ENCODE data around the gene FHAD1. TPM values are rescaled to one million over a fixed set of nuclear protein-coding genes. Genes with fewer than 3 reads are reported as not detected.

The FHAD1 gene
- total and polyA plus RNA-seq, 2 donors (not counting 1 experiment from before 2014, with no cell fraction given) = not detected

GRCh38 chr1:15445390-15446122, 198.5 kb downstream of the FHAD1 start:
- intact Hi-C loops (cut with micrococcal nuclease) = no loop called here
- Histone ChIP-seq H3K27ac (ENCODE audit: low read length in 2 of 2) (no peak overlapping the region), H3K9ac (ENCODE audit: low read length) (no peak overlapping the region), H3K4me1 (ENCODE audit: control insufficient read depth in 2 of 2, insufficient read depth in 2 of 2, low read length in 2 of 2) (no peaks in the 10 kb centered on the region), H3K9me3 (ENCODE audit: control extremely low read depth in 1 of 3, control insufficient read depth in 2 of 3, insufficient read depth in 1 of 3, low read length in 2 of 3) (peaks cover 0 to 3% (median 0%) of the 10 kb centered on the region in 3 donors), H3K4me2 (replicated peaks; ENCODE audit: low read depth, low read length, poor library complexity, severe bottlenecking) (no peak overlapping the region), H3K79me2 (ENCODE audit: control insufficient read depth, insufficient read depth, low read length) (no peaks in the 10 kb centered on the region), H4K20me1 (ENCODE audit: control insufficient read depth, insufficient read depth, low read length, poor library complexity, severe bottlenecking) (no peaks in the 10 kb centered on the region), H3K4me3 (ENCODE audit: control extremely low read depth in 1 of 5, extremely low read depth in 1 of 5, insufficient read depth in 1 of 5, low read depth in 2 of 5, low read length in 4 of 5) (no peak overlapping the region), H3K27me3 (replicated peaks in 1 of 4; ENCODE audit: control extremely low read depth in 1 of 4, control insufficient read depth in 3 of 4, insufficient read depth in 4 of 4, low read length in 3 of 4) (peaks cover 0 to 16% (median 4%) of the 10 kb centered on the region in 4 experiments), H2AFZ (ENCODE audit: insufficient read depth, low read depth, low read length, poor library complexity, severe bottlenecking) (no peak overlapping the region), H3K36me3 (replicated peaks in 1 of 2; ENCODE audit: control extremely low read depth in 1 of 2, control insufficient read depth in 1 of 2, extremely low read depth in 1 of 2, insufficient read depth in 2 of 2, low read length in 1 of 2) (no peaks in the 10 kb centered on the region)
- DNase-seq (no peak), ATAC-seq (ENCODE audit: low read depth) (no peak)
- no peak overlapping the region for H3K4me3 Mint-ChIP-seq
- 55% methylated on average over 14 of the region's 14 CpGs for WGBS (ENCODE audit: insufficient coverage)
- no peak for TF ChIP-seq EZH2 (IDR thresholded peaks at IDR 0.05; ENCODE audit: borderline replicate concordance, insufficient read depth, low read depth, low read length, poor library complexity, severe bottlenecking)
- TF ChIP-seq CTCF (IDR thresholded peaks at IDR 0.05) = no peak
- ChIA-PET POLR2A (no interaction called here), CTCF (interaction anchor here (0.7 kb wide), 1 partner anchor 9 kb away, joined by 3 read pairs; no protein-coding TSS in a partner anchor)
- H3K27ac Mint-ChIP-seq = no peak overlapping the region
- H3K4me1 Mint-ChIP-seq = no peaks in the 10 kb centered on the region
- no peaks in the 10 kb centered on the region for H3K9me3 Mint-ChIP-seq (ENCODE audit: insufficient read depth)
- H3K27me3 Mint-ChIP-seq = peaks cover 25% of the 10 kb centered on the region

- CTCF ChIA-PET = no interaction called here
- no peak overlapping the region for H3K4me2 ChIP-seq (replicated peaks; ENCODE audit: low read depth, low read length, poor library complexity, severe bottlenecking)
- H3K9me3 ChIP-seq (ENCODE audit: control extremely low read depth in 1 of 3, control insufficient read depth in 2 of 3, insufficient read depth in 1 of 3, low read length in 2 of 3) = peaks cover 0 to 3% (median 0%) of the 10 kb centered on the region in 3 donors
- Mint-ChIP-seq H3K27ac (no peak overlapping the region), H3K4me1 (no peaks in the 10 kb centered on the region), H3K4me3 (no peak overlapping the region), H3K27me3 (peaks cover 31% of the 10 kb centered on the region), H3K9me3 (ENCODE audit: insufficient read depth) (peaks cover 3% of the 10 kb centered on the region)
- H4K20me1 ChIP-seq (ENCODE audit: control insufficient read depth, insufficient read depth, low read length, poor library complexity, severe bottlenecking) = no peaks in the 10 kb centered on the region
- ATAC-seq (ENCODE audit: low read depth) (no peak), DNase-seq (no peak)
- no peak overlapping the region for H3K4me3 ChIP-seq (ENCODE audit: control extremely low read depth in 1 of 5, extremely low read depth in 1 of 5, insufficient read depth in 1 of 5, low read depth in 2 of 5, low read length in 4 of 5)
- WGBS (ENCODE audit: insufficient coverage) = 81% methylated on average over 4 of the region's 4 CpGs
- intact Hi-C loops (cut with micrococcal nuclease) = no loop called here
- H3K27me3 ChIP-seq (replicated peaks in 1 of 4; ENCODE audit: control extremely low read depth in 1 of 4, control insufficient read depth in 3 of 4, insufficient read depth in 4 of 4, low read length in 3 of 4) = peaks cover 0 to 16% (median 4%) of the 10 kb centered on the region in 4 experiments
- no peak overlapping the region for H3K9ac ChIP-seq (ENCODE audit: low read length)
- no peaks in the 10 kb centered on the region for H3K4me1 ChIP-seq (ENCODE audit: control insufficient read depth in 2 of 2, insufficient read depth in 2 of 2, low read length in 2 of 2)
- POLR2A ChIA-PET = no interaction called here
- no peaks in the 10 kb centered on the region for H3K79me2 ChIP-seq (ENCODE audit: control insufficient read depth, insufficient read depth, low read length)
- H3K27ac ChIP-seq (ENCODE audit: low read length in 2 of 2) = no peak overlapping the region
- no peak overlapping the region for H2AFZ ChIP-seq (ENCODE audit: insufficient read depth, low read depth, low read length, poor library complexity, severe bottlenecking)
- no peaks in the 10 kb centered on the region for H3K36me3 ChIP-seq (replicated peaks in 1 of 2; ENCODE audit: control extremely low read depth in 1 of 2, control insufficient read depth in 1 of 2, extremely low read depth in 1 of 2, insufficient read depth in 2 of 2, low read length in 1 of 2)
- TF ChIP-seq CTCF (IDR thresholded peaks at IDR 0.05) = no peak
- TF ChIP-seq EZH2 (IDR thresholded peaks at IDR 0.05; ENCODE audit: borderline replicate concordance, insufficient read depth, low read depth, low read length, poor library complexity, severe bottlenecking) = no peak
Observed at GRCh38 chr1:15446212-15446611, 199.2 kb downstream of the FHAD1 start.
